BJ (cell line): ENCODE results near the gene C5AR2. TPM values are rescaled to one million over a fixed set of nuclear protein-coding genes. Genes with fewer than 3 reads are reported as not detected.
A peak's percentile ranks its signal among the peaks of the same experiment; 100 is the strongest.

Experiments used
- CTCF ChIA-PET: fragments of 350-600 bp; formaldehyde crosslinking; extraction: SDS; loops from one replicate; lab custom pipeline; 2021; ENCODE audit warnings: antibody characterized with exemption, inconsistent platforms; lab: Yijun Ruan, JAX
- POLR2A ChIA-PET: fragments of 300-600 bp; sonication (Branson Sonifier 250); formaldehyde crosslinking; extraction: SDS; loops from one replicate; lab custom pipeline; 2021; ENCODE audit warnings: antibody characterized with exemption; lab: Charles Lee
- DNase-seq: peaks from one replicate; pipeline ENCODE4 v3.0.0-alpha.2; 2011; ENCODE audit warnings: low read depth
- H3K27me3 ChIP-seq: 2 replicates; pipeline ENCODE4 v1.6.0; 2011; ENCODE audit warnings: low read length; ENCODE audit not compliant: control insufficient read depth, insufficient read depth
- H3K36me3 ChIP-seq: 2 replicates; pipeline ENCODE4 v1.5.1; 2011; ENCODE audit warnings: low read length; ENCODE audit not compliant: control insufficient read depth, insufficient read depth
- H3K4me3 ChIP-seq: 2 replicates; pipeline ENCODE4 v1.5.1; 2011; ENCODE audit warnings: low read depth, mild to moderate bottlenecking, control low read depth, low read length
- CTCF ChIP-seq: IDR thresholded peaks from 2 replicates; pipeline ENCODE4 v1.5.1; 2011; ENCODE audit warnings: low read depth, mild to moderate bottlenecking, control low read depth, inconsistent platforms, low read length, moderate library complexity; ENCODE audit not compliant: insufficient read depth
- polyA plus RNA-seq: library from polyadenylated mRNA; depleted of rRNA; stranded (reverse); fragments of >200 nt; gene quantifications from 2 replicates; pipeline ENCODE4 v1.2.3, GENCODE V29; 2011

C5AR2 gene
- polyA plus RNA-seq, 1 experiment, result not detected

GRCh38 chr19:47351548-47351947 is 19.6 kb downstream of the C5AR2 start:
- Histone ChIP-seq H3K36me3 (peaks cover 15% of the 10 kb centered on the region), H3K4me3 (no peak overlapping the region), H3K27me3 (no peaks in the 10 kb centered on the region)
- CTCF ChIA-PET, result interaction anchor here (2.2 kb wide), 1 partner anchor 40 kb away, joined by 7 read pairs; no protein-coding TSS in a partner anchor
- POLR2A ChIA-PET, result no interaction called here
- no peak for TF ChIP-seq CTCF
- DNase-seq, result no peak

- no peak for TF ChIP-seq CTCF
- H3K4me3 ChIP-seq, result no peak overlapping the region
- DNase-seq, result no peak
- POLR2A ChIA-PET, result no interaction called here
- H3K36me3 ChIP-seq, result peaks cover 15% of the 10 kb centered on the region
- CTCF ChIA-PET, result interaction anchor here (0.9 to 2.2 kb wide), 2 partner anchors 10 to 39 kb away, joined by 3 to 7 read pairs; no protein-coding TSS in a partner anchor
- no peaks in the 10 kb centered on the region for H3K27me3 ChIP-seq
Observed at GRCh38 chr19:47352095-47352494, 20.1 kb downstream of the C5AR2 start.

GRCh38 chr19:47353307-47353712 is 21.3 kb downstream of the C5AR2 start:
- DNase-seq, result no peak
- no peaks in the 10 kb centered on the region for H3K27me3 ChIP-seq
- ChIA-PET CTCF (no interaction called here), POLR2A (no interaction called here)
- no peak for TF ChIP-seq CTCF
- H3K4me3 ChIP-seq, result no peak overlapping the region
- peaks cover 24% of the 10 kb centered on the region for H3K36me3 ChIP-seq

GRCh38 chr19:47356900-47357299 is 24.9 kb downstream of the C5AR2 start:
- CTCF ChIA-PET, result no interaction called here
- Histone ChIP-seq H3K36me3 (peaks cover 37% of the 10 kb centered on the region), H3K27me3 (no peaks in the 10 kb centered on the region), H3K4me3 (no peak overlapping the region)
- no peak for DNase-seq
- TF ChIP-seq CTCF, result no peak
- POLR2A ChIA-PET, result no interaction called here

- H3K36me3 ChIP-seq, result peaks cover 37% of the 10 kb centered on the region
- ChIA-PET POLR2A (no interaction called here), CTCF (interaction anchor here (1.1 to 1.9 kb wide), 2 partner anchors 9 to 63 kb away, joined by 4 to 5 read pairs; partner anchors contain the start of gene DHX34)
- no peak for DNase-seq
- H3K4me3 ChIP-seq, result no peak overlapping the region
- 0 out of 2 replicates have a peak, but pooled peaks have one; percentile 12 for TF ChIP-seq CTCF
- H3K27me3 ChIP-seq, result no peaks in the 10 kb centered on the region
Observed at GRCh38 chr19:47357788-47358680, 26.1 kb downstream of the C5AR2 start.
